Loucy (cell line): ENCODE results near the gene GCK.

ENCODE experiments used
- EZH2phosphoT487 ChIP-seq: fragments of 200-600 bp; IDR thresholded peaks from 2 replicates; pipeline ENCODE4 v1.6.1; 2018; ENCODE audit warnings: antibody characterized with exemption, mild to moderate bottlenecking, moderate library complexity, borderline replicate concordance
- TF ChIP-seq, protein P1 (sequence below): fragments of 200-600 bp; sonication (generic); conservative IDR thresholded peaks from 2 replicates; pipeline ENCODE4 v1.5.1; 2014; ENCODE audit warnings: mild to moderate bottlenecking, antibody characterized with exemption, low read length

- TF ChIP-seq, protein P1, sequence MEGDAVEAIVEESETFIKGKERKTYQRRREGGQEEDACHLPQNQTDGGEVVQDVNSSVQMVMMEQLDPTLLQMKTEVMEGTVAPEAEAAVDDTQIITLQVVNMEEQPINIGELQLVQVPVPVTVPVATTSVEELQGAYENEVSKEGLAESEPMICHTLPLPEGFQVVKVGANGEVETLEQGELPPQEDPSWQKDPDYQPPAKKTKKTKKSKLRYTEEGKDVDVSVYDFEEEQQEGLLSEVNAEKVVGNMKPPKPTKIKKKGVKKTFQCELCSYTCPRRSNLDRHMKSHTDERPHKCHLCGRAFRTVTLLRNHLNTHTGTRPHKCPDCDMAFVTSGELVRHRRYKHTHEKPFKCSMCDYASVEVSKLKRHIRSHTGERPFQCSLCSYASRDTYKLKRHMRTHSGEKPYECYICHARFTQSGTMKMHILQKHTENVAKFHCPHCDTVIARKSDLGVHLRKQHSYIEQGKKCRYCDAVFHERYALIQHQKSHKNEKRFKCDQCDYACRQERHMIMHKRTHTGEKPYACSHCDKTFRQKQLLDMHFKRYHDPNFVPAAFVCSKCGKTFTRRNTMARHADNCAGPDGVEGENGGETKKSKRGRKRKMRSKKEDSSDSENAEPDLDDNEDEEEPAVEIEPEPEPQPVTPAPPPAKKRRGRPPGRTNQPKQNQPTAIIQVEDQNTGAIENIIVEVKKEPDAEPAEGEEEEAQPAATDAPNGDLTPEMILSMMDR = no peak
- TF ChIP-seq EZH2phosphoT487 = no peak
These were observed 76.1 kb downstream of the GCK start for GRCh38 chr7:44112997-44113763.
